Omental fat pad (tissue), 4 donors: ENCODE data around the gene SPDYE2B. TPM values are rescaled to one million over a fixed set of nuclear protein-coding genes. Genes with fewer than 3 reads are reported as not detected.
"Not testable (repeated sequence)": the region's sequence is repeated elsewhere in the genome, so short reads cannot be mapped to it uniquely, and the experiment has no call there.

Experiments used
- ATAC-seq: fragments of 150-250 bp; one replicate; pipeline ENCODE4 v1.9.1; 2016; ENCODE audit warnings: mild to moderate bottlenecking, moderate library complexity; ENCODE audit not compliant: low FRiP score
- DNase-seq: peaks from one replicate; pipeline ENCODE4 v3.0.0-alpha.2; 2019; ENCODE audit warnings: low spot score
- total RNA-seq, 4 donors: library from RNA; depleted of rRNA; stranded (reverse); fragments of >200 nt; gene quantifications; one replicate each; pipeline ENCODE4 v1.1.0, GENCODE V29; 2016

The SPDYE2B gene
- total RNA-seq, 4 donors from 2014 or later: not detected

DNA sequence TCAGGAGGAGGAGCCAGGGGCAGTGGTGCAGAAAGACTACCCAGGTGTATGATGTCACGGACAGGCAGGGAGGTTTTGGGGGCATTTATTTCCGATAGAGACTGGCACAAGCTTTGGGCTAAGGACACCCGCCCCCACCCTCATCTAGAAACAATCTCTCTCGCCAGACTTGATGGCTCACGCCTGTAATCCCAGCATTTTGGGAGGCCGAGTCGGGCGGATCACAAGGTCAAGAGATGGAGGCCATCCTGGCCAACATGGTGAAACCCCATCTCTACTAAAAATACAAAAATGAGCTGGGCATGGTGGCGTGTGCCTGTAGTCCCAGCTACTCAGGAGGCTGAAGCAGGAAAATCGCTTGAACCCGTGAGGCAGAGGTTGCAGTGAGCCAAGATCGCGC, 13.2 kb upstream of the SPDYE2B start:
- not testable (repeated sequence) for ATAC-seq, DNase-seq

DNA sequence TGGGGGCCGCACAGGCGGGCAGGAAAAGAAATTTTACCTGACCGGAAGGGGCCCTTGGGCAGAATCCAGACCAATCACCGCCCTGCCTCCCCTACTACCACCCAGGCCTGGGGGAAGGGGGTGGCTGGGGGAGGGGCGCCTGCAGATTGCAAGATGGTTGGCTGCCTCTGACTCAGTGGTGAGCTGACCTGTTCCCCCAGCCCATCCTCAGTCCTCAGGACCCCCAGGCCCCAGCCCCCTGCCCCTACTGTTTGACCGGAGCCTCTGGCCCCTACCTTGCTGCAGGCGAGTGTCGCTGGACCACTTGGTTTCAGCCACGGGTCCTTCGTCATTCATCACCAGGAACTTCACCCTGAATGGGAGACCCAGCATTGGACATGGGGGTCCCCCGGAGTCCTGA, 11.3 kb upstream of the SPDYE2B start:
- not testable (repeated sequence) for ATAC-seq, DNase-seq

DNA sequence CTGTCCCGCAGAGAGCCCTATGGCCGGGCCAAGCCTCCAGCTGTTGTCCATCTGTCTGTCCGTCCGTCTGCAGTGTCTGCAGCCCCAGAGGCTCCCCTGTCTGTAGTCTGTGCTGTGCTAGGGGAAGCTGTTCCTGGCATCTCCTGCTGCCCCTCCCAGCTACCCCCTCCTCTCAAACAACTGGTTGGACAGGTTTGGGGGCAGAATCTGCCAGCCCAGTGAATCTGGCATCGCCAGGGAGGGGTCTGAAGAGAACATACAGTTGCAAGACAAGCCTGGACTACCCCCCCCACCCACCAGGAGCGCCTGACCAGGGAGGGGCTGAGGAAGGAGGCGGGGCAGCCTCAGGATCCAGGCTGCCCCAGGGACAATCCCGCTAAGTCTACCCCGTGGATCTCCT, 7.4 kb upstream of the SPDYE2B start, which contains the start of gene UPK3BL1:
TSS of gene UPK3BL1 (minus strand) at position 101 of the 400 bp plus-strand sequence. CDS start at position 51, 50 bp downstream.
- ATAC-seq: not testable (repeated sequence)

DNA sequence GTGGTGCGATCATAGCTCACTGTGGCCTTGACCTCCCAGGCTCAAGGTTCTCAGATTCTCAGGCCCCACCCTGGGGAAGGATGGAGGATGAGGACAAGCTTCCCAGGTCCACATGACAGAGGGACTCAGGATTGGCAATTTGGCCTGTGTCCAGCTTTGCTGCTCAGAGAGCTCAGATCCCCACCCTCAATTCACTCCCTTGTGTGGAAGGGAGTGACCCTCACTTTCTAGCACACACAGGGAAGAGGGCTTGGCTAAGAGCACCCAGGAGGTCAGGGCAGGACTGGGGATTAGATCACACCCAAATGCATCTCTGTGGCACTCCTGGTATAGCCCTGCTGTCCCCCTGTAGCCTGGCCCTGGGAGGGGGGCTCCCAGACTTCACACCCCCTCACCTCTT, 6.7 kb upstream of the SPDYE2B start:
- not testable (repeated sequence) for DNase-seq, ATAC-seq

More for the DNA sequence above, 7.4 kb upstream of the SPDYE2B start, which contains the start of gene UPK3BL1:
- not testable (repeated sequence) for DNase-seq

DNA sequence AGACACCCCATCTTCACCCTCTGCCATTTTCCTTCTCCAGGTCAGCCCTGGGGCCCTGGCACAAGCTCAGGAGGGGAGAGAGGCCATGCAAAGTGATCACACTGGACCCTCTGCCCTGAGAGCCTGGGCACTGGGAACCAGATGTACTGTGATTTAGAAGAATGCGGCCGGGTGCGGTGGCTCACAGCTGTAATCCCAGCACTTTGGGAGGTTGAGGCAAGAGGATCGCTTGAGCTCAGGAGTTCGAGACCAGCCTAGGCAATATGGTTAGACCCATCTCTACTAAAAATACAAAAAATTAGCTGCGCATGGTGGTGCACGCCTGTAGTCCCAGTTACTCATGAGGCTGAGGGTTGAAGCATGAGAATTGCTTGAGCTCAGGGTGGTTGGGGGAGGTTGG, 2.3 kb upstream of the SPDYE2B start:
- ATAC-seq: peak; percentile 17
- not testable (repeated sequence) for DNase-seq

- not testable (repeated sequence) for ATAC-seq, DNase-seq
Observed at GRCh38 chr7:102664765-102665164, 14.6 kb downstream of the SPDYE2B start.

- ATAC-seq: peak; percentile 34
- not testable (repeated sequence) for DNase-seq
Observed at GRCh38 chr7:102666850-102667249, 16.7 kb downstream of the SPDYE2B start.

- not testable (repeated sequence) for ATAC-seq, DNase-seq
Observed at GRCh38 chr7:102667523-102667922, 17.4 kb downstream of the SPDYE2B start.

GRCh38 chr7:102671166-102671955, 21.2 kb downstream of the SPDYE2B start, which contains the start of gene POLR2J2:
TSS of gene POLR2J2 (minus strand) at chr7:102671663. CDS start at chr7:102671601, 62 bp downstream.
- ATAC-seq: peak; percentile 81
- peak; percentile 27 for DNase-seq

- DNase-seq: not testable (repeated sequence)
- peak; percentile 38 for ATAC-seq
Observed at GRCh38 chr7:102671956-102672307, 21.8 kb downstream of the SPDYE2B start.

GRCh38 chr7:102673447-102674067, 23.4 kb downstream of the SPDYE2B start:
- DNase-seq, ATAC-seq: not testable (repeated sequence)

DNA sequence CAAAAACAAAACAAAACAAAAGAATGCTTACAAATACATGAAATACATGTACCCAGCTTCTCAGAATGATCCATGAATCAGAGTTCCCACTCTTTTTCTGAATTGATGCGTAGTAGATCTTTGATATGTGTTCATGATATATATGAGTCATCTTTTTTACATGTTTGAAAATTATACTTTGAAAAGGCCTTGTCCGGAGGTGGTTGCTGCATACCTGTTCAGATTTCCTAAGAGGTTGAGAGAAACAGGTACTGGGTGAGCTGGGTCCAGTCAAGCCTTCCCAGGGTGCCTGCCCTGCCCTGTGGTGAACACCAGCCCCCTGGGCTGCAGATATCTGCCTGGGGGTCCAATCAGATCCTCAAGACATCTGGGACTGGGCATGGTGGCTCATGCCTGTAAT, 25.4 kb downstream of the SPDYE2B start:
- not testable (repeated sequence) for DNase-seq, ATAC-seq

GRCh38 chr7:102680780-102681179, 30.7 kb downstream of the SPDYE2B start:
- not testable (repeated sequence) for DNase-seq, ATAC-seq

DNA sequence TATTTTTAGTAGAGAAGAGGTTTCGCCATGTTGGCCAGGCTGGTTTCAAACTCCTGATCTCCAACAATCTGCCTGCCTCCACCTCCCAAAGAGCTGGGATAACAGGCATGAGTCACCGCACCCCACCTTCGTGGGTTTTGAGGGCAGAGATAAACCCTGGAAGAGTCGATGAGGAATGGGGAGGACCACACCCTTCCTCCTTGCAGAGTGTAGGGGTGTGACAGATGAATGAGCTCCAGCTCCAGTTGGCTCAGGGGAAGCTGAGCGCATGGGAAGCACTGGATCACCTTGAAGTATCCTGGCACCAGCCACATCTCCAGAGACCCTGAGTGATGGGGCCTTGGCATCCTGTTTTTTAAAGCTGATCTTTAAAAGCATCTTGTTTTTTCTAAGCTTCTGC, 32.4 kb downstream of the SPDYE2B start:
- peak; percentile 65 for ATAC-seq
- DNase-seq: not testable (repeated sequence)

GRCh38 chr7:102688299-102689036, 38.3 kb downstream of the SPDYE2B start:
- DNase-seq: not testable (repeated sequence)
- peak; percentile 97 for ATAC-seq

GRCh38 chr7:102689436-102690282, 39.5 kb downstream of the SPDYE2B start:
- ATAC-seq: peak; percentile 5
- not testable (repeated sequence) for DNase-seq

DNA sequence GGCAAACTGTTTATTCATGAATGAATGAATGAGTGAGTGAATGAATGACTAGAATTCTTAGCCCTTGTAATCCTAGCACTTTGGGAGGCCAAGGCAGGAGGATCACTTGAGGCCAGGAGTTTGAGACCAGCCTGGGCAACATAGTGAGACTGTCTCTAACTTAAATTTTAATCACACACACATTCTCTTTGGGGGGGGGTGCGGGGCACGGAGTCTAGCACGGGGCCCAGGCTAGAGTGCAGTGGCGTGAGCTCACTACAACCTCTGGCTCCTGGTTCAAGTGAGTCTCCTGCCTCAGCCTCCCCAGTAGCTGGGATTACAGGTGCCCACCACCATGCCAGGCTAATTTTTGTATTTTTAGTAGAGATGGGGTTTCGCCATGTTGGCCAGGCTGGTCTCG, 40.5 kb downstream of the SPDYE2B start:
- not testable (repeated sequence) for ATAC-seq, DNase-seq

DNA sequence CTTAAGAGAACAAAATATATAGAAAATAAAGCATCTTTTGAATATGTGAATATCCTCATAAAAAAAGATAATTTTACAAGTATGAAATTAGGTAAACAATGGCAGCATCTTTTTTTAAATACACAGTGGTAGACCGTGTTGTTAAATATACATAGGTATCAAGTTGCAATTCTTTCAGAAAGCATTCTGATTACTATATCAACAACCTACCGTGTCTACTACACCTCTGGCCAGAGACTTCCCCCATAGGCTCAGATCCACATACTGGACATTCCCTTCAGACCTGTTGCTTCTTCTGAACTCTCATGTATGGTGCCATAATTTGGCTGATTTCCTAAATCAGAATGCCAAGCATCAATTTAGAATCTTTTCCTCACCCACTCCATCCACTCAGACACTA, 43.9 kb downstream of the SPDYE2B start:
- ATAC-seq, DNase-seq: not testable (repeated sequence)
